GM21737 (cell line): ENCODE data around the gene BZW1.

Experiments
- ATAC-seq: cut with Tn5 transposase; IDR thresholded peaks from one replicate; pipeline ENCODE4 v1.9.1; 2021; ENCODE audit warnings: mild to moderate bottlenecking, moderate library complexity; ENCODE audit not compliant: unreplicated experiment

The BZW1 gene

GRCh38 chr2:200811333-200812121 is at the start of gene BZW1:
Gene BZW1 (plus strand): TSS chr2:200811910. CDS start chr2:200813218, 1,308 bp downstream.
- peak; percentile 74 for ATAC-seq

DNA sequence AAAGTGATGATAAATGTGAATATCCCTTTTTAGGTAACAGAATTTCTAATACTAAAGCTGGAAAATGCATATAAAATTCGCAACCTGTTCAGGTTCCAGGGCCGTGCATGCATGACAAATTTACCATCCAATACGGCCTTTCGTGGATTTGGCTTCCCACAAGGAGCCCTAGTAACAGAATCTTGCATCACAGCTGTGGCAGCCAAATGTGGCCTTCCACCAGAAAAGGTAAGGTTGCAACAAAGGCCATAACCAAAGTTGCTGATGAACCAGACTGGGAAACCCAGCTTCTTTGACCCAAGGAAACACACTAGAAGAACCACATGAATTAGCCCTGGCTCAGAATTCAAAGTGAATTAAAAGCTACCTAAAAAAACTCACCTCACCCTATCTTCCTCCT is 49.6 kb upstream of the BZW1 start:
- ATAC-seq = no peak

DNA sequence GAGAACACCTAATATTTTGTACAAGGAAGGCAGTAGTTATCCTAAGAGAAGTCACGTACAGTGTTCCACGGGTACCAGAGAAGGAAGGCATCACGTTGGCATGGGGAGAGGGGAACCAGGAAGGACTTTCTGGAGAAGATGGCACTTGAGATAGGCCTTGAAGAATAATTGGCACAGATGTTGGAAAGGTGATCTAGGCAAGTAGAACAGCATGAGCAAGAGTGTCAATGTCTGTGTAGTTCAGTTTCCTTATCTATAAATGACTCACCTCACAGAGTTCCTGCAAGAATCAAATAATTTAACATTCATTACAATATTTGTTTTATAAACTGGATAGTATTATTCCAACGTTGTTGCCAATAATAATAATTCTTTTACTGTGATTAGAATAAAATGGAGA is 48.3 kb upstream of the BZW1 start:
- no peak for ATAC-seq

GRCh38 chr2:200765139-200765951 is 46.4 kb upstream of the BZW1 start:
- no peak for ATAC-seq

- no peak for ATAC-seq
Observed at GRCh38 chr2:200765995-200766660, 45.6 kb upstream of the BZW1 start.

- ATAC-seq = no peak
Observed at GRCh38 chr2:200767111-200767885, 44.4 kb upstream of the BZW1 start.

GRCh38 chr2:200770847-200771246 is 40.9 kb upstream of the BZW1 start:
- ATAC-seq = no peak

- no peak for ATAC-seq
Observed at GRCh38 chr2:200772620-200773019, 39.1 kb upstream of the BZW1 start.

GRCh38 chr2:200773083-200773482 is 38.6 kb upstream of the BZW1 start:
- ATAC-seq = no peak

DNA sequence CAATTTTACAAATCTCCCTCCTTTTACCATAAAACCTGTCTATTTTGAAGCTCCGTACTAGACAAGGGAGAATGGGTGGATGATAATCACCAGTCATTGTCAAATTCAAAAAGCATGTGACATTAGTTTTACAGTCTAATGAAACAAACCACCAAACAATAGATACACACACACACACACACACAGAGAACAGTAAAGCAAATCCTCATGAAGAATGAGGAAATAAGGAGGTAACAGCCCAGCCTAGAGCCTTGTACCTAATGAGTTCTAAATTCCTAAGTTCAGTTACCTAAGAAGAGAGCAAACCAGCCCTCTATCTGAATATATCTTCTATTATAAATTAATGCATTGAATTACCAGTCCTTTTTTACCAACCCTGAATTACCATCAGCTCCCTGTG is 36.8 kb upstream of the BZW1 start:
- ATAC-seq = no peak

- no peak for ATAC-seq
Observed at GRCh38 chr2:200777275-200777674, 34.4 kb upstream of the BZW1 start.

DNA sequence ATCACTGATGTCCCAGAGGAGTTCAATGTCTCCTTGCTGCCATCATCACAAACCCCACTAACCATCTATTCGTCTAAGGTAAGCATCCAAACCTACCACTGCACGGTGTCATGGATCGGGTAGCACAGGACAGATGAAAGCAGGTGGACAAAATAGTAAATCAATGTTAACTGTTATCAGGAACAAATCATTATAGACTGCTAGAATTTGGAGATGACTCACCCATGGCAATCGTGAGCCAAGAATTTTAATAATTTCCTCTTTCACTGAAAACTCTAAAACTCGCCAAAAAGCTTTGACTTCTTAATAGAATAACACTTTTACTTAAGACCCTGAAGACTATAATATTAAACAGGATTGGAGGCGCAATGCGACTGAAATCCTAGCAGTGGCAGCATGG is 33.7 kb upstream of the BZW1 start:
- no peak for ATAC-seq

GRCh38 chr2:200779214-200779613 is 32.5 kb upstream of the BZW1 start:
- ATAC-seq = no peak

- no peak for ATAC-seq
Observed at GRCh38 chr2:200781616-200782015, 30.1 kb upstream of the BZW1 start.

- ATAC-seq = no peak
Observed at GRCh38 chr2:200782251-200782650, 29.5 kb upstream of the BZW1 start.

DNA sequence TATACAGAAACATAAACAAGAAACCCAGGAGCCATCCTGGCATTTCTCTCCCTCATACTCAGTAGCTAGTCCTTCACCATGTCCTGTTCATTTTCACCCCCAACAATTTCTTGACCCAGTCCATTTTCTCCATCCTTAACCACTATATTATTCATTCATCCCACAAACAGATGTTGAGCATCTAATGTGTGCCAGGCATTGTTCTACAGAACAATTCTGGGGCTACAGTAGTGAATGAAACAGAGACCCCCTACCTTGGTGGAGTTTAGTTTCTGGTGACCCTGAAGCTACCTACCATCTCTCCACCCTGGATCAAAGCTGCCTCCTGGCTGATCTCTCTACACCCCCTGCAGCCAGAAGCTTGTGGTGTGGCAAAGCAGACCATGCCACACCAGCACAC is 27.5 kb upstream of the BZW1 start:
- ATAC-seq = no peak

GRCh38 chr2:200786423-200786822 is 25.3 kb upstream of the BZW1 start:
- ATAC-seq = no peak

DNA sequence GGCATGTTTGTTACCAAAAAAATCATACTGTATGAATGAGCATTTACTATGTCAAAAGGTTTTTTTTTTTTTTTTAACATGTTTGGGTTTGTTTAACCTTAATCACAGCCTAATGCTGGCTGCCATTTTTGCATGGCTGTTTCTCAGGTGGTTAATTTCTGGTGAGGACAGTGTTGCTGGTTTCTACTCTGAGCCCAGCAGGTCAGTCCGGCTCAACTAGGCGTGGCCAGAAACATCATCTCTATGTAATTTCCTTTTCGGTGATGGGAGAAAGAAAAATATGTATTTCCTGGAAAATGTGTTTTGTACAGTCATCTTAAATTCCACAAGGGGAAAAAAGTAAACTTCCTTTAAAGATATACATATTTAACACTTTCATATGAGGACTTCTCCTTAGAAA is 24.9 kb upstream of the BZW1 start:
- ATAC-seq = no peak

GRCh38 chr2:200787351-200788120 is 24.2 kb upstream of the BZW1 start:
- ATAC-seq = no peak

- ATAC-seq = no peak
Observed at GRCh38 chr2:200788121-200788718, 23.5 kb upstream of the BZW1 start.
